ENCODE measurements around the gene MIDN.

GRCh38 chr19:1278074-1278473 is 29.7 kb downstream of the MIDN start:
- no peak for TF ChIP-seq CTCF (IDR thresholded peaks at IDR 0.05)
- TF ChIP-seq POLR2A (IDR thresholded peaks at IDR 0.05): no peak

Data from upper lobe of left lung (tissue), 4 donors.